Neural progenitor cell (in vitro differentiated cells): ENCODE measurements around the gene UBXN6. TPM values are rescaled to one million over a fixed set of nuclear protein-coding genes. Genes with fewer than 3 reads are reported as not detected.

ENCODE experiments used
- DNase-seq: peaks from one replicate; pipeline ENCODE4 v3.0.0-alpha.2; 2016; ENCODE audit warnings: low spot score
- H2AFZ ChIP-seq: fragments of 200-600 bp; sonication (generic); replicated peaks from 2 replicates; pipeline ENCODE4 v1.6.1; 2016; ENCODE audit warnings: antibody characterized with exemption
- H3F3A ChIP-seq: fragments of 200-600 bp; sonication (generic); 2 replicates; pipeline ENCODE4 v1.6.1; 2016; ENCODE audit warnings: antibody characterized with exemption, low read depth
- H3K27ac ChIP-seq: fragments of 200-600 bp; sonication (generic); 2 replicates; pipeline ENCODE4 v1.5.1; 2016; ENCODE audit warnings: mild to moderate bottlenecking
- H3K27me3 ChIP-seq: fragments of 200-600 bp; sonication (generic); 2 replicates; pipeline ENCODE4 v1.6.1; 2016; ENCODE audit warnings: mild to moderate bottlenecking, moderate library complexity
- H3K36me3 ChIP-seq: fragments of 200-600 bp; sonication (generic); 2 replicates; pipeline ENCODE4 v1.5.1; 2016
- H3K4me1 ChIP-seq: fragments of 200-600 bp; sonication (generic); 2 replicates; pipeline ENCODE4 v1.6.1; 2016; ENCODE audit warnings: mixed run types
- H3K4me2 ChIP-seq: fragments of 200-600 bp; sonication (generic); 2 replicates; pipeline ENCODE4 v1.6.1; 2016
- H3K4me3 ChIP-seq: fragments of 200-600 bp; sonication (generic); 2 replicates; pipeline ENCODE4 v1.5.1; 2016
- H3K79me2 ChIP-seq: fragments of 200-600 bp; sonication (generic); 2 replicates; pipeline ENCODE4 v1.6.1; 2016; ENCODE audit warnings: low read depth
- H3K9ac ChIP-seq: fragments of 200-600 bp; sonication (generic); 2 replicates; pipeline ENCODE4 v1.6.1; 2016
- H3K9me3 ChIP-seq: fragments of 200-600 bp; sonication (generic); 2 replicates; pipeline ENCODE4 v1.5.1; 2016; ENCODE audit warnings: low read depth
- H4K20me1 ChIP-seq: fragments of 200-600 bp; sonication (generic); 2 replicates; pipeline ENCODE4 v1.6.1; 2016; ENCODE audit warnings: low read depth
- H3K27ac Mint-ChIP-seq: 3 replicates; pipeline ENCODE4 v1.8.0; 2021; ENCODE audit warnings: mixed read lengths
- H3K27me3 Mint-ChIP-seq: 2 replicates; pipeline ENCODE4 v1.8.0; 2022; ENCODE audit warnings: low read depth, mild to moderate bottlenecking, inconsistent platforms, moderate library complexity, mixed read lengths; ENCODE audit not compliant: insufficient read depth
- H3K36me3 Mint-ChIP-seq: 3 replicates; pipeline ENCODE4 v1.8.0; 2021; ENCODE audit warnings: mixed read lengths
- H3K4me1 Mint-ChIP-seq: 3 replicates; pipeline ENCODE4 v1.8.0; 2021; ENCODE audit warnings: mixed read lengths
- H3K4me3 Mint-ChIP-seq: 3 replicates; pipeline ENCODE4 v1.8.0; 2021; ENCODE audit warnings: mild to moderate bottlenecking, moderate library complexity, mixed read lengths
- H3K9me3 Mint-ChIP-seq: 3 replicates; pipeline ENCODE4 v1.8.0; 2020; ENCODE audit warnings: mixed read lengths
- CTCF ChIP-seq: fragments of 200-600 bp; sonication (generic); IDR thresholded peaks from 2 replicates; pipeline ENCODE4 v1.5.1; 2017; ENCODE audit warnings: antibody characterized with exemption, mild to moderate bottlenecking
- EZH2 ChIP-seq: fragments of 200-600 bp; sonication (generic); IDR thresholded peaks from 2 replicates; pipeline ENCODE4 v1.6.1; 2017; ENCODE audit warnings: antibody characterized with exemption, mild to moderate bottlenecking, moderate library complexity
- EZH2phosphoT487 ChIP-seq: fragments of 200-600 bp; sonication (generic); IDR thresholded peaks from 2 replicates; pipeline ENCODE4 v1.6.1; 2017; ENCODE audit warnings: antibody characterized with exemption
- total RNA-seq: library from RNA; depleted of rRNA; stranded (reverse); fragments of >200 nt; gene quantifications from 2 replicates; pipeline ENCODE4 v1.2.3, GENCODE V29; 2015; ENCODE audit warnings: low replicate concordance

UBXN6 gene
- total RNA-seq, 1 donor from 2014 or later: 24.9 TPM

DNA sequence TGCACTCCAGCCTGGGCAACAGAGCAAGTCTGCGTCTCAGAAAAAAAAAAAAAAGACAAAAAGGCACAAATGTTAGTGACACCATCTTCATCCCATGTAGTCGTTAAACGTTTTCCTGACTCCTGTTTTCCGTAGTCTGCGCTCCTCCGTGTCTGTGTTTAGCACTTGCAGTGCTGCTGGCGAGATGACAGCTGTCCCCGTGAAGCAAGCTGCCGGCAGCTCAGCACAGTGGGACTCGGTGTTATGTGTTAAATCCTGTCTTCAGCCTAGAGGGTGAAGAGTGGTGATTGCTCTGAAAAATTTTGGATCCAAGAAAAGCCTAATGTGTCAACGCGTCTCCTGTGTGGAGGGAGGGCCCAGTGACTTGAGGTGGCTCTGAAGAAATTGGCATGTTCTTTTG lies 18.4 kb downstream of the UBXN6 start:
- Histone ChIP-seq H3K9ac (no peak overlapping the region), H3K27me3 (no peaks in the 10 kb centered on the region), H3K79me2 (peaks cover 21% of the 10 kb centered on the region), H2AFZ (no peak overlapping the region), H3K27ac (no peak overlapping the region), H3K36me3 (no peaks in the 10 kb centered on the region), H3K9me3 (no peaks in the 10 kb centered on the region), H4K20me1 (peaks cover 35% of the 10 kb centered on the region), H3K4me2 (no peak overlapping the region), H3K4me1 (no peaks in the 10 kb centered on the region), H3F3A (peaks cover 3% of the 10 kb centered on the region), H3K4me3 (no peak overlapping the region)
- no peak for DNase-seq
- TF ChIP-seq CTCF (no peak), EZH2 (no peak), EZH2phosphoT487 (no peak)
- Mint-ChIP-seq H3K4me1 (no peaks in the 10 kb centered on the region), H3K27me3 (peaks cover 4% of the 10 kb centered on the region), H3K9me3 (no peaks in the 10 kb centered on the region), H3K27ac (peak overlapping the region; percentile 51), H3K4me3 (no peak overlapping the region), H3K36me3 (peaks cover 21% of the 10 kb centered on the region)

- Histone ChIP-seq H3K27ac (no peak overlapping the region), H3K9me3 (no peaks in the 10 kb centered on the region), H2AFZ (no peak overlapping the region), H3K4me2 (no peak overlapping the region), H3K36me3 (no peaks in the 10 kb centered on the region), H3F3A (peaks cover 3% of the 10 kb centered on the region), H3K9ac (no peak overlapping the region), H3K4me1 (no peaks in the 10 kb centered on the region), H4K20me1 (peaks cover 27% of the 10 kb centered on the region), H3K4me3 (no peak overlapping the region), H3K79me2 (peaks cover 21% of the 10 kb centered on the region), H3K27me3 (no peaks in the 10 kb centered on the region)
- Mint-ChIP-seq H3K4me3 (no peak overlapping the region), H3K9me3 (no peaks in the 10 kb centered on the region), H3K27me3 (peaks cover 2% of the 10 kb centered on the region), H3K4me1 (no peaks in the 10 kb centered on the region), H3K36me3 (peaks cover 28% of the 10 kb centered on the region), H3K27ac (no peak overlapping the region)
- DNase-seq: no peak
- TF ChIP-seq EZH2phosphoT487 (no peak), EZH2 (no peak)
These were observed 20.5 kb downstream of the UBXN6 start for GRCh38 chr19:4437103-4437502.

GRCh38 chr19:4436231-4436630 lies 21.4 kb downstream of the UBXN6 start:
- no peak for TF ChIP-seq CTCF
- no peak for TF ChIP-seq EZH2
- no peak for TF ChIP-seq EZH2phosphoT487
- DNase-seq: no peak
- no peak overlapping the region for H3K27ac ChIP-seq
- H3K9ac ChIP-seq: no peak overlapping the region
- Mint-ChIP-seq H3K27ac (no peak overlapping the region), H3K36me3 (peaks cover 33% of the 10 kb centered on the region), H3K27me3 (peaks cover 2% of the 10 kb centered on the region), H3K9me3 (no peaks in the 10 kb centered on the region), H3K4me3 (no peak overlapping the region), H3K4me1 (no peaks in the 10 kb centered on the region)
- H3K27me3 ChIP-seq: no peaks in the 10 kb centered on the region
- H3K4me3 ChIP-seq: no peak overlapping the region
- no peak overlapping the region for H2AFZ ChIP-seq
- no peaks in the 10 kb centered on the region for H3K9me3 ChIP-seq
- H3K79me2 ChIP-seq: peaks cover 21% of the 10 kb centered on the region
- no peaks in the 10 kb centered on the region for H3K36me3 ChIP-seq
- H3K4me1 ChIP-seq: no peaks in the 10 kb centered on the region
- H4K20me1 ChIP-seq: peaks cover 25% of the 10 kb centered on the region
- peaks cover 3% of the 10 kb centered on the region for H3F3A ChIP-seq
- H3K4me2 ChIP-seq: no peak overlapping the region

DNA sequence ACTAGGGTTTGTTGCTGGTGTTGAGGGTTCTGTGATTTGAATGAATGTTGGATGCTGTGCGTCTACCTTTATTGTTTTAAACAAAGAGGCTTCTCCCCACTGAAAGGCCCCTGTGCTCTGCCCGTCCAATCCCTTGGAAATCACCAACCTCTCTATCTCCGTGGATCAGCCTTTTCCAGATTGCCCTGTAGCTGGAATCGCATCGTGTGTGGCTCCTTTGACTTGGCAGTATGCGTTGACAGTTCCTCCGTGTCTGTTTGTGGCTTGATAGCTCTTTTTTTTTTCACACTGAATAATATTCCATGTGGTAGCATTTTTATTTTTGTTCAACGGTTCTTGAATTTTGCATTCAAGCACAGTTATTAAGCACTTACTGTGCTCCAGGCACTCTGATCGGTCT lies 23.2 kb downstream of the UBXN6 start:
- no peak overlapping the region for H3K27ac ChIP-seq
- H3K27ac Mint-ChIP-seq: no peak overlapping the region
- H3K36me3 ChIP-seq: no peaks in the 10 kb centered on the region
- no peak overlapping the region for H3K9ac ChIP-seq
- H3K4me1 ChIP-seq: no peaks in the 10 kb centered on the region
- no peaks in the 10 kb centered on the region for H3K9me3 Mint-ChIP-seq
- TF ChIP-seq EZH2phosphoT487 (no peak), EZH2 (no peak), CTCF (no peak)
- no peak overlapping the region for H3K4me3 Mint-ChIP-seq
- peaks cover 39% of the 10 kb centered on the region for H3K36me3 Mint-ChIP-seq
- H4K20me1 ChIP-seq: peaks cover 23% of the 10 kb centered on the region
- no peaks in the 10 kb centered on the region for H3K4me1 Mint-ChIP-seq
- peaks cover 3% of the 10 kb centered on the region for H3F3A ChIP-seq
- peaks cover 21% of the 10 kb centered on the region for H3K79me2 ChIP-seq
- no peak overlapping the region for H3K4me2 ChIP-seq
- no peaks in the 10 kb centered on the region for H3K9me3 ChIP-seq
- H2AFZ ChIP-seq: no peak overlapping the region
- no peaks in the 10 kb centered on the region for H3K27me3 ChIP-seq
- no peak for DNase-seq
- no peak overlapping the region for H3K4me3 ChIP-seq
- peaks cover 2% of the 10 kb centered on the region for H3K27me3 Mint-ChIP-seq
